Endothelial cell (in vitro differentiated cells): ENCODE measurements around the gene SPAG9. TPM values are rescaled to one million over a fixed set of nuclear protein-coding genes. Genes with fewer than 3 reads are reported as not detected.

ENCODE experiments used
- DNase-seq: peaks from one replicate; pipeline ENCODE4 v3.0.0; 2021; ENCODE audit warnings: low spot score
- H3K27ac Mint-ChIP-seq: one replicate; pipeline ENCODE4 v1.8.0; 2021; ENCODE audit warnings: mixed read lengths, inconsistent platforms; ENCODE audit not compliant: unreplicated experiment
- H3K27me3 Mint-ChIP-seq: one replicate; pipeline ENCODE4 v1.8.0; 2021; ENCODE audit warnings: mild to moderate bottlenecking, moderate library complexity, mixed read lengths, inconsistent platforms; ENCODE audit not compliant: unreplicated experiment
- H3K36me3 Mint-ChIP-seq: one replicate; pipeline ENCODE4 v1.8.0; 2021; ENCODE audit warnings: mild to moderate bottlenecking, low read depth, mixed read lengths, inconsistent platforms; ENCODE audit not compliant: unreplicated experiment
- H3K4me1 Mint-ChIP-seq: one replicate; pipeline ENCODE4 v1.8.0; 2021; ENCODE audit warnings: mild to moderate bottlenecking, mixed read lengths, inconsistent platforms; ENCODE audit not compliant: unreplicated experiment
- H3K4me3 Mint-ChIP-seq: one replicate; pipeline ENCODE4 v1.8.0; 2021; ENCODE audit warnings: mild to moderate bottlenecking, mixed read lengths, inconsistent platforms; ENCODE audit not compliant: unreplicated experiment
- H3K9me3 Mint-ChIP-seq: one replicate; pipeline ENCODE4 v1.8.0; 2021; ENCODE audit warnings: mixed read lengths, inconsistent platforms; ENCODE audit not compliant: unreplicated experiment
- total RNA-seq: library from RNA; stranded (reverse); fragmentation: NEBNext Ultra II Directional; extraction: Animal tissue kit (Norgen Biotek cat#: 25700); gene quantifications from one replicate; pipeline ENCODE4 v1.2.1, GENCODE V29; 2021; ENCODE audit not compliant: unreplicated experiment
- TF ChIP-seq, protein P1 (sequence below): fragments of 200-600 bp; sonication (generic); IDR thresholded peaks from one replicate; pipeline ENCODE4 v1.5.0; 2021; ENCODE audit warnings: antibody characterized with exemption; ENCODE audit not compliant: unreplicated experiment

SPAG9 gene
- total RNA-seq, 1 donor from 2014 or later: 107 TPM

GRCh38 chr17:50918071-50918932 is 202.4 kb downstream of the SPAG9 start:
- Mint-ChIP-seq H3K4me3 (no peak overlapping the region), H3K9me3 (no peaks in the 10 kb centered on the region), H3K27ac (no peak overlapping the region), H3K4me1 (peaks cover 6% of the 10 kb centered on the region), H3K27me3 (peaks cover 10% of the 10 kb centered on the region), H3K36me3 (no peaks in the 10 kb centered on the region)
- TF ChIP-seq, protein P1, sequence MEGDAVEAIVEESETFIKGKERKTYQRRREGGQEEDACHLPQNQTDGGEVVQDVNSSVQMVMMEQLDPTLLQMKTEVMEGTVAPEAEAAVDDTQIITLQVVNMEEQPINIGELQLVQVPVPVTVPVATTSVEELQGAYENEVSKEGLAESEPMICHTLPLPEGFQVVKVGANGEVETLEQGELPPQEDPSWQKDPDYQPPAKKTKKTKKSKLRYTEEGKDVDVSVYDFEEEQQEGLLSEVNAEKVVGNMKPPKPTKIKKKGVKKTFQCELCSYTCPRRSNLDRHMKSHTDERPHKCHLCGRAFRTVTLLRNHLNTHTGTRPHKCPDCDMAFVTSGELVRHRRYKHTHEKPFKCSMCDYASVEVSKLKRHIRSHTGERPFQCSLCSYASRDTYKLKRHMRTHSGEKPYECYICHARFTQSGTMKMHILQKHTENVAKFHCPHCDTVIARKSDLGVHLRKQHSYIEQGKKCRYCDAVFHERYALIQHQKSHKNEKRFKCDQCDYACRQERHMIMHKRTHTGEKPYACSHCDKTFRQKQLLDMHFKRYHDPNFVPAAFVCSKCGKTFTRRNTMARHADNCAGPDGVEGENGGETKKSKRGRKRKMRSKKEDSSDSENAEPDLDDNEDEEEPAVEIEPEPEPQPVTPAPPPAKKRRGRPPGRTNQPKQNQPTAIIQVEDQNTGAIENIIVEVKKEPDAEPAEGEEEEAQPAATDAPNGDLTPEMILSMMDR: no peak
- DNase-seq: no peak

- no peaks in the 10 kb centered on the region for H3K9me3 Mint-ChIP-seq
- peaks cover 10% of the 10 kb centered on the region for H3K27me3 Mint-ChIP-seq
- no peaks in the 10 kb centered on the region for H3K36me3 Mint-ChIP-seq
- no peak for DNase-seq
- H3K4me1 Mint-ChIP-seq: peaks cover 6% of the 10 kb centered on the region
- TF ChIP-seq, protein P1: no peak
- H3K4me3 Mint-ChIP-seq: no peak overlapping the region
- H3K27ac Mint-ChIP-seq: no peak overlapping the region
Measured at GRCh38 chr17:50917418-50917743, 203.3 kb downstream of the SPAG9 start.

GRCh38 chr17:50916708-50917417 is 203.8 kb downstream of the SPAG9 start:
- peaks cover 10% of the 10 kb centered on the region for H3K27me3 Mint-ChIP-seq
- peaks cover 3% of the 10 kb centered on the region for H3K4me1 Mint-ChIP-seq
- no peaks in the 10 kb centered on the region for H3K9me3 Mint-ChIP-seq
- TF ChIP-seq, protein P1: no peak
- no peak overlapping the region for H3K27ac Mint-ChIP-seq
- DNase-seq: no peak
- H3K36me3 Mint-ChIP-seq: no peaks in the 10 kb centered on the region
- no peak overlapping the region for H3K4me3 Mint-ChIP-seq

DNA sequence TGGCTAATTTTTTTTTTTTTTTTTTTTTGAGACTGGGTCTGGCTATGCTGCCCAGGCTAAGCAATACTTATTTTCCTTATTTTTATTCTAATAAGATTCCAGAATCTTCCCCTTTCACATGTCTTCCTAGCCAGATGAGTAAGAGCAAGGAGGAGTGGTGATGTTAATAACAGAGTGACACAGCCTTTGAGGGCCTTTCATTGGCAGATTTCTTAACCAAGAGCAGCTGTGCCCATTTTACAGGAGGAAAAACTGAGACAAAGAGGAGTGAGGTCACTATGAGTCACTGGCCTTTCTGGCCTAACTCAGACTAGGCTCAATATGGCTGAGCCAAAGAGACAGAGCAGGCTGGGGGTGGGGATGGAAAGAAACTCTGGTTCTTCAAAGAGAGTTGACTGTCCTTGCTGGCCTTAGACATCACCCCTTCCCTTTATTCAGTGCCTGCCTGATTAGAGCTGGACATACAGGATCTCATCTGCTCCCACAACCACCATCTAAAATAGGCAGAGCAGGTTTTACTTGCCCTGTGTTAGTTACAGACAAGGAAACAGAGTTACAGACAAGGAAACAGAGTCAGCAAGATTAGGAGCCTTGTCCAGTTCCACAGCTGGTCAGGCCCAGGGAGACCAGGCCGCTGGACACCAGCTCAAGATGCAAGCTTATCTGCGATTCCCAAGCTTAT is 204.5 kb downstream of the SPAG9 start:
- H3K9me3 Mint-ChIP-seq: no peaks in the 10 kb centered on the region

More for the DNA sequence above, 204.5 kb downstream of the SPAG9 start:
- Mint-ChIP-seq H3K4me1 (peaks cover 3% of the 10 kb centered on the region), H3K36me3 (no peaks in the 10 kb centered on the region), H3K27ac (no peak overlapping the region), H3K27me3 (peaks cover 9% of the 10 kb centered on the region), H3K4me3 (no peak overlapping the region)
- TF ChIP-seq, protein P1: no peak
- no peak for DNase-seq
